NCI-H146 treated with DMSO at 0.1 percent for 48 hours (cell line): ENCODE data around the gene COP1.

Experiments
- DNase-seq: peaks from one replicate; lab custom pipeline; 2025; ENCODE audit not compliant: unreplicated experiment; lab: John Stamatoyannopoulos, UW

The COP1 gene

DNA sequence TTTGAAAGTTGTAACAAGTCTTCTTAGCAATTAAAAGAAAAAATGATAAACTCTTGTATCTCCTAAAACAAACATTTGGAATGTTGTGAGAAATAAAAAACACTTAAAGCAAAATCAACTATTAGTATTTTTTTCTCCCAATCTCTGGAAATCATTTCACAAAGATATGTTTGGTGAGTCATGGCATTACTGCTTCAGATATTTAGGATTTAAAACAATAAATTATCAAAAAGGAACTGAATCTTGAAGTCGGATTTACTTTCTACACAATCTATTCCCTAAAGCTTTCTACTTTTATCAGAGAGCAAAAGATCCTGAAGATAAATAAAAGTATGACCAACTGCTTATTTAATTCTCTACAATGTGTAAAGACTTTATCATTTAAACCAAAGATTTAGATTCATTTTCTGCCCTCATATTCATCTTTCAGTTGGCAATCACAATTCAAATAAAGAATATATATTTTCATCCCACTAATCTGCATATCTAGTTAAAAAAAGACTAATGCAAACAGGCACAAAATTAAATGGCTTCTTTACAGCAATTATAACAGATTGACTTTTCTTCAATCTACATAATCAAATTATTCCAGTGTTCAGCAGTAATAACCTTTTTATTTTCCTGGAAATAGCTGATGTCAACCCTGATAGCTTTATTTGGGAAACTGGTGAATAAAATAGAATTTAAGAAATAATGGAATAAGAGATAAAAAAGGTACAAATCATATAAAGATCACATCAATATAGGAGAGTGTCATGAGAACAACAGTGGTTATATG is 230.0 kb downstream of the COP1 start:
- DNase-seq, result no peak

GRCh38 chr1:175969231-175969630 is 237.9 kb downstream of the COP1 start:
- no peak for DNase-seq

GRCh38 chr1:175968486-175969172 is 238.5 kb downstream of the COP1 start:
- no peak for DNase-seq

DNA sequence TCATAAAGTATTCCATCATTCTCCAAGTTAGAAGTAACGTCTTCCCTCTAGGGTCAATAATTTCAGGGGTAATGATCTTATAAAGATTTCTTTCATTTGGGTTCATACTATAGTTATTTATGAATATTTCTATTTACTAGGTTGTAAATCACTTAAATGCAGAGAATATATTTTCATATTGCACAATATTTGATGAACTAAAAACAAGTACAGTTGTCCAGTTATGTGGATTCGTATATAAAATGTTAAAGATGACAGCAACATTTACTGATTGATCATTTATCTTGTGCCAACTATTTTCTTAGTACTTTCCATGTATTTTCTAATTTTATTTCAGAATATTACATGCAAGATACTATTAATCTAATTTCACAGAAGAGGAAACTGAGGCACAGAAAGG is 243.3 kb downstream of the COP1 start:
- DNase-seq, result no peak

DNA sequence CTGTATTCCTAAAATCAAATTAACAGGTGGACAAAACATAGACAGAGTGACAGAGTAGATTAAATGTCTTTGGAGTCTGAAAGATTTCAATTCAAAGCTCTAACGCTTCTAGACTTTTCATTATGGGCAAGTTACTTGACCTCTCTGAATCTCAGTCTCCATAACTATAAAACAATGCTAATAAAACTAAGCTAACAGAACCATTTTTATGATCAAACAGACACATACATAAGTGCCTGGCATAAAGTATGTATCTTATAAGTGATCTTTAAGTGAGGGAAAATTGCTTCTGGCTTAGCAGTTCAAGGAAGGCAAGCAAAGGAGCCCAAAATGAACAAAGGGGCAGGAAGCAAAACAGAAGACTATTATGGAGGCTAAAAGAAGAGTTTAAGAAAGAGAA is 246.9 kb downstream of the COP1 start:
- DNase-seq, result no peak

DNA sequence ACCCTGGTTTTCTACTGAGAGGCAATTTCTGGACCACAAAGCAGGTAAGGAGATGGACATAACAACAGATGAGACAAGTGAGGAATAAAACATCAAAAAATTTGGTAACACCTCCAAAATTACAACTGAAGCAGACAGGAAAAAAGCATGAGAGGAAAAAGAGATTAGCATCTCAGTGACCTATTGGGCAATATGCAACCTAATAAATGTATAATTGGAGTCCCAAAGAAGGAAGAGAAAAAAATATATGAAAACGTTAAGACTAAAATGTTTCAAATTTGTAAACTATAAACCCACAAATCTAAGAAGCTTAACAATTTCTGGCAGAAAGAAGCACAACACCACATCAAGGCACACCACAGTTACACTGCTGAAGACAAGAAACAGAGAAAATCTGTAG is 255.5 kb downstream of the COP1 start:
- DNase-seq, result no peak

GRCh38 chr1:175947771-175948170 is 259.3 kb downstream of the COP1 start:
- DNase-seq, result no peak

DNA sequence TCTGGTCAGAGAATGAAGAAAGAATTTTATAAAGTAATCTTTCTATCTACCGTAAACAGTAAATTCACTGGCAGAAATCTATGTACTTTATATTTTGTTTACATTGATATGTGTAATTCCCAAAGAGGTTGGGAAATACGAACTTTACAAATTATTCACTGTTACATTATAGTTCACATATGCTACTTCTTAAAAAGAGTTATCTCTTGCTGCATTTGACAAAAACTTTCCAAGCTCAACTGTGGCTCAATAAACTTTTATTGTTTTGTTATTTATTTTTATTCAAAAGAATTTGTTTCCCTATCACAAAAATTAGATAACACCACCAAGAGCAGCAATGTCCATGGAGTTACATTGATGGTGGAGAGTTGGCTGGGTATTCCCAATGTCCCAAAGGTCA is 262.5 kb downstream of the COP1 start:
- no peak for DNase-seq

GRCh38 chr1:175941164-175941563 is 265.9 kb downstream of the COP1 start:
- no peak for DNase-seq

DNA sequence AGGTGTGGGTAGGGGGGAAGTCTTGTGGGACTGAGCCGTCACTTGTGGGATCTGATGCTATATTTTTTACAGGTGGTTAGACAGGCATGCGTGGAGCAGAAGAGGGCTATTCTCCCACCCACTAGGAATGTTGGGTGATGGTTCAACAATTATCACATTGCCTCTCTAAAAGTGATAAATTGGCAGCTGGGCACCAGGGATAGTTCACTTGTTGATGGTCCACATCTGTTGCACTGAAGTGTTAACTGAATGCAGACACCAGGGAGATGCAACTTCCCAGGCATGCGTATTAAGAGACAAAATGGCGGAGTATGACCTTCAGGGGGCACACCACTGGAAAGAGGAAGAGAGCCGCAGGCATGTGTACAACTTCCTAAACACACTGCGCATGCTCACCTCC is 270.4 kb downstream of the COP1 start:
- DNase-seq, result no peak

DNA sequence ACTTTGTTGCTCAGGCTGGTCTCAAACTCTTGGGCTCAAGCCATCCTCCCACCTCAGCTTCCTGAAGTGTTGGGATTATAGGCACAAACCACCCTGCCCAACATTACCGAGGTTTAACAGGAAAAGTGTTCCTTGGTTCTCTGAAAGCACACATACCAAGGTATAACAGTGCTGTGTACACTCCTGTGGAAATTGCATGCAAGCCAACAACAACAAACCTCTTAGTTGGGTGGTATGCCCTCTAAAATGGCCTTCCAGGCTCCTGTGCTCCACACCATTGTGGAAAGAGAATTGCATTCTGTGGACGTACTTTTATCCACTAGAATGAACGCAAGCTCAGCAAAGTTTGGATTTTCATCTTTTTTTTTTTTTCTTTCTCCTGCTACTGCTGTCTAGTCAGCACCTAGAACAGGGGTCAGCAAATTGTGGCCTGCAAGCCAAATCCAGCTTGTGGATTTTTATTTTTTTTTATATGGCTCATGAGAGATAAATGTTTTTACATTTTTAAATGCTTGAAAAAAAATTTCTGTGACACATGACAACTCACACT is 271.4 kb downstream of the COP1 start:
- no peak for DNase-seq

GRCh38 chr1:175935166-175935565 is 271.9 kb downstream of the COP1 start:
- no peak for DNase-seq

- DNase-seq, result no peak
Observed at GRCh38 chr1:175933801-175934200, 273.3 kb downstream of the COP1 start.

DNA sequence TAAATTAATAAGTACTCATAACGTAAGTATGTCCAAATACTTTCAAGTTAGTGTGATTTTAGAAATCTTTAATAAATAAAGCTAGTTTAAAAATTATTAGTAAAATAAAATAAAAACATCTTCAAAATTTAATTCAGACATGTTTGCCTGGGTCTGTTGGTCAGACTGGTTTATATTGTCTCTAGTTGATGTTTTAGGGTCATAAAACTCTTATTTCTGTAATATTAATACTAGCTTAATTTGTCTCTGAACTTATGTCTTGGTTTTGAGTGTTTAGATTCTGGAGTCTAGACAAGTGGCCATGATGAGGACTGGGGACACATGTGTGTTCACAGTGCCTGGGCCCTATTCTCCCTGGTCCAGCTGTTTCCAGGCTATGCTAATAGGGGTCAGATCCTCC is 279.1 kb downstream of the COP1 start:
- DNase-seq, result no peak

DNA sequence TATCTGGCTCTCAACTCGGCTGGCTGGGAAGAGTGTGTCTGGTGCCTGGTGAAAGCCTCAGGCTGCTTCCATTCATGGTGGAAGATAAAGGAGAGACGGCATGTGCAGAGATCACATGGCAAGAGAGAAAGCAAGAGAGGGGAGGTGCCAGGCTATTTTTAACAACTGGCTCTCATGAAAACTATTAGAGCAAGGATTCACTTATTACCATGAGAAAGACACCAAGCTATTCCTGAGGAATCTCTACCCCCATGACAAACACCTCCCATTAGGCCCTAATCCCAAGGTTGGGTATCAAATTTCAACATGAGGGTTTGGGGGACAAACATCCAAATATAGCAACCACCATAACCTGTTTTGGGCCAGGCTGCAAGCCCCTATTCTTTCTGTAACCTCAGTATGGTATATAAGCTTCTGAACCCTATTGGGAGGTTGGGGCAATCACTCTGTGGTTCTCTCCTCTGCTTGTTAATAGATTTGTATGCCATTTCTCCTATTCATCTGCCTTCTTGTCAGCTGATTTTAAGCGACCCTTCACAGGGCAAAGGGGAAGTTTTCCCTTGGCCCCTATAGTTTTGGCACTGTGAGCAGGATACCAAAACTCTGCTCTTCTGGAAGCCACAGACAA is 284.7 kb downstream of the COP1 start:
- DNase-seq, result no peak

GRCh38 chr1:175920381-175920780 is 286.7 kb downstream of the COP1 start:
- no peak for DNase-seq

DNA sequence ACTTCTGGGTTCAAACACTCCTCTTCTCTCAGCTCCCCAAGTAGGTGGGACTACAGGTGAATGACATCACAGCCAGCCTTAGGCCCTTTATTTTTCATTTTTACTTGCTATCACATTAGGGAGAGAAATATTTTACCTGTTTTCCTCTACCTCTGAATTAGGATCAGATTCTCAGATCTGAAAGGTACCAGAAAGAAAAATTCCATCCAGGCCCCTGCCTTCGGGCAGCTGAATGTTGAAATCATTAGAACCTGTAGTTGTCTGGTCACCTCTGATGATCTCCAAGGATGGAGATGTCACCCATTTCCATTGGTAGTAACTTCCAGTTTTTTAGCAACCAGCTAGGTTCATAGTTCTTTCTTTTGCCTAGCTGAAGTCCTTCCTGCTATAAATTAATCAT is 288.1 kb downstream of the COP1 start:
- no peak for DNase-seq

GRCh38 chr1:175918364-175918801 is 288.7 kb downstream of the COP1 start:
- DNase-seq, result no peak

GRCh38 chr1:175914115-175914514 is 293.0 kb downstream of the COP1 start:
- DNase-seq, result no peak

- DNase-seq, result no peak
Observed at GRCh38 chr1:175911138-175911537, 295.9 kb downstream of the COP1 start.

GRCh38 chr1:175906370-175906769 is 300.7 kb downstream of the COP1 start:
- no peak for DNase-seq

GRCh38 chr1:175904808-175905207 is 302.3 kb downstream of the COP1 start:
- no peak for DNase-seq
